Tibial nerve (tissue), 4 donors: Measurements from ENCODE around the gene ANKRD40. TPM values are rescaled to one million over a fixed set of nuclear protein-coding genes. Genes with fewer than 3 reads are reported as not detected.

Experiments
- DNase-seq, 2 donors: peaks; one replicate each; pipeline ENCODE4 v3.0.0-alpha.2; 2019; ENCODE audit warnings: low spot score in 2 of 2
- H3K27ac ChIP-seq, 4 donors: fragments of 200-600 bp; sonication (generic) in 3 of 4; one replicate each; pipeline ENCODE4 v1.5.1; 2017 to 2019; ENCODE audit warnings: mild to moderate bottlenecking in 1 of 4
- H3K27me3 ChIP-seq, 2 donors: fragments of 200-600 bp; sonication (generic) in 1 of 2; one replicate each; pipeline versions ENCODE4 v1.5.1 to v1.6.0; 2017 to 2019
- H3K36me3 ChIP-seq, 3 donors: fragments of 200-600 bp; sonication (generic); one replicate each; pipeline ENCODE4 v1.5.1; 2018 to 2019
- H3K4me1 ChIP-seq, 4 donors: fragments of 200-600 bp; sonication (generic) in 3 of 4; one replicate each; pipeline ENCODE4 v1.5.1; 2017 to 2019
- H3K4me3 ChIP-seq, 4 donors: fragments of 200-600 bp; sonication (generic) in 3 of 4; one replicate each; pipeline ENCODE4 v1.5.1; 2017 to 2019; ENCODE audit warnings: mild to moderate bottlenecking in 1 of 4, moderate library complexity in 1 of 4
- H3K9me3 ChIP-seq, 4 donors: fragments of 200-600 bp; sonication (generic) in 3 of 4; one replicate each; pipeline ENCODE4 v1.5.1; 2017 to 2019
- EP300 ChIP-seq, 2 donors: sonication (generic); formaldehyde crosslinking; IDR thresholded peaks; one replicate each; pipeline ENCODE4 v1.6.1; 2017; ENCODE audit warnings: antibody characterized with exemption in 2 of 2, mild to moderate bottlenecking in 1 of 2
- POLR2A ChIP-seq, 2 donors: fragments of 450-650 bp; IDR thresholded peaks; one replicate each; pipeline ENCODE4 v1.6.1; 2017; ENCODE audit warnings: antibody characterized with exemption in 2 of 2, mild to moderate bottlenecking in 2 of 2, moderate library complexity in 2 of 2
- WGBS, 2 donors: methylation state at CpG; one replicate each; pipeline ENCODE4 v1.1.5; 2018; 5-methylcytosine and 5-hydroxymethylcytosine counted together
- total RNA-seq, 4 donors: library from RNA; depleted of rRNA; stranded (reverse); fragments of >200 nt; gene quantifications; one replicate each; pipeline ENCODE4 v1.1.0, GENCODE V29; 2016
- TF ChIP-seq, protein P1 (sequence below), 5 experiments: fragments of 200-600 bp in 3 of 5; fragments of 450-650 bp in 2 of 5; sonication (generic) in 3 of 5; IDR thresholded peaks; one replicate each; pipeline ENCODE4 v1.5.1; 2016 to 2019; ENCODE audit warnings: antibody characterized with exemption in 5 of 5, mild to moderate bottlenecking in 3 of 5, moderate library complexity in 2 of 5

The ANKRD40 gene
- total RNA-seq, 4 donors from 2014 or later: 48.0 to 80.6 (median 55.0) TPM

GRCh38 chr17:50662632-50663225, 45.0 kb downstream of the ANKRD40 start:
- Histone ChIP-seq H3K36me3 (no peaks in the 10 kb centered on the region), H3K4me3 (no peak overlapping the region), H3K27ac (no peak overlapping the region)

DNA sequence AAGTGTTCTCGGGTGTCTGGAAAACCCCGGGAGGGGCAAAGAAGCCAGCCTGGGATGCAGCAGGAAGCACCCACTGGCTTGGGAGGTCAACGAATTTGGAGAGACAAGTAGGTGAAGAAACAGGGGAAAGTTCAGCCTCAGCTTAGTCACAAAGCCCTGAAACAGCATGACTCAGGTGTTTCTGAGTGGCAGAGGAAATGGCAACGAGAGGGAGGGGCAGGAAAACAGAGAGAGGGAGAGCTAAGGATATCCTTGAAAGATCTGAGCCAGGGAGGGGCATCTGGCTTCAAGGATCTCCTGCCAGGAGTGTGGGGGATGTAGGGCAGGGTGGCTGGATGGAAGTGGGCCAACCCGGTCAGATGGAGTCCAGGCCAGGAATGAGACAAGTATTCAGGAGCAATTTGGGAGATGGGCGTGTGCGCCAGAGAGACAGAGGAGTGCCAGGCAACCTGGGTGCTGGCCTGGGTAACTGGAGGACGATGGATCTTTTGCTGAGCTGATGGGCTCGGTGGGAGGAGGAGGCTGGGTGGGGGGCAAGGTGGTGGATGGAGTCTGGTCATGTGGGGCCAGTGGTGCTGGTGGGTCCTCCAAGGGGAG, 45.8 kb downstream of the ANKRD40 start:
- peak overlapping the region in 2 of 4 donors; percentile 57 to 62 for H3K27ac ChIP-seq
- H3K4me1 ChIP-seq: peaks cover 0 to 25% (median 22%) of the 10 kb centered on the region in 4 donors
- no peaks in the 10 kb centered on the region for H3K27me3 ChIP-seq
- TF ChIP-seq EP300 (IDR thresholded peaks at IDR 0.05): peak in 1 of 2 donors; percentile 51
- TF ChIP-seq, protein P1, sequence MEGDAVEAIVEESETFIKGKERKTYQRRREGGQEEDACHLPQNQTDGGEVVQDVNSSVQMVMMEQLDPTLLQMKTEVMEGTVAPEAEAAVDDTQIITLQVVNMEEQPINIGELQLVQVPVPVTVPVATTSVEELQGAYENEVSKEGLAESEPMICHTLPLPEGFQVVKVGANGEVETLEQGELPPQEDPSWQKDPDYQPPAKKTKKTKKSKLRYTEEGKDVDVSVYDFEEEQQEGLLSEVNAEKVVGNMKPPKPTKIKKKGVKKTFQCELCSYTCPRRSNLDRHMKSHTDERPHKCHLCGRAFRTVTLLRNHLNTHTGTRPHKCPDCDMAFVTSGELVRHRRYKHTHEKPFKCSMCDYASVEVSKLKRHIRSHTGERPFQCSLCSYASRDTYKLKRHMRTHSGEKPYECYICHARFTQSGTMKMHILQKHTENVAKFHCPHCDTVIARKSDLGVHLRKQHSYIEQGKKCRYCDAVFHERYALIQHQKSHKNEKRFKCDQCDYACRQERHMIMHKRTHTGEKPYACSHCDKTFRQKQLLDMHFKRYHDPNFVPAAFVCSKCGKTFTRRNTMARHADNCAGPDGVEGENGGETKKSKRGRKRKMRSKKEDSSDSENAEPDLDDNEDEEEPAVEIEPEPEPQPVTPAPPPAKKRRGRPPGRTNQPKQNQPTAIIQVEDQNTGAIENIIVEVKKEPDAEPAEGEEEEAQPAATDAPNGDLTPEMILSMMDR (IDR thresholded peaks at IDR 0.05): no peak
- no peaks in the 10 kb centered on the region for H3K36me3 ChIP-seq
- no peaks in the 10 kb centered on the region for H3K9me3 ChIP-seq
- no peak overlapping the region for H3K4me3 ChIP-seq
- WGBS, 2 donors: 53 to 54% methylated on average over 9 of the region's 9 CpGs
- peak in 1 of 2 donors; percentile 25 for DNase-seq

More at GRCh38 chr17:50662632-50663225, 45.0 kb downstream of the ANKRD40 start:
- peaks cover 0 to 25% (median 22%) of the 10 kb centered on the region in 4 donors for H3K4me1 ChIP-seq
- WGBS, 2 donors: 90 to 95% methylated on average over 9 of the region's 9 CpGs
- H3K9me3 ChIP-seq: no peaks in the 10 kb centered on the region
- no peak for DNase-seq
- TF ChIP-seq POLR2A (IDR thresholded peaks at IDR 0.05) (no peak), EP300 (IDR thresholded peaks at IDR 0.05) (no peak)
- TF ChIP-seq, protein P1 (IDR thresholded peaks at IDR 0.05): no peak
- H3K27me3 ChIP-seq: no peaks in the 10 kb centered on the region

- H3K4me3 ChIP-seq: no peak overlapping the region
- no peaks in the 10 kb centered on the region for H3K9me3 ChIP-seq
- H3K4me1 ChIP-seq: peaks cover 0 to 25% (median 22%) of the 10 kb centered on the region in 4 donors
- H3K27me3 ChIP-seq: no peaks in the 10 kb centered on the region
- no peak for TF ChIP-seq EP300 (IDR thresholded peaks at IDR 0.05)
- TF ChIP-seq, protein P1 (IDR thresholded peaks at IDR 0.05): no peak
- no peak for TF ChIP-seq POLR2A (IDR thresholded peaks at IDR 0.05)
- WGBS, 2 donors: 78 to 85% methylated on average over 5 of the region's 5 CpGs
- no peaks in the 10 kb centered on the region for H3K36me3 ChIP-seq
- H3K27ac ChIP-seq: peak overlapping the region in 2 of 4 donors; percentile 57 to 62
- DNase-seq: no peak
These were observed 46.4 kb downstream of the ANKRD40 start for GRCh38 chr17:50661348-50661747.

- peaks cover 0 to 25% (median 22%) of the 10 kb centered on the region in 4 donors for H3K4me1 ChIP-seq
- WGBS, 2 donors: 78 to 84% methylated on average over 10 of the region's 10 CpGs
- H3K9me3 ChIP-seq: no peaks in the 10 kb centered on the region
- H3K27ac ChIP-seq: peak overlapping the region in 3 of 4 donors; percentile 37 to 62 (median 57)
- no peak for DNase-seq
- no peaks in the 10 kb centered on the region for H3K36me3 ChIP-seq
- H3K4me3 ChIP-seq: no peak overlapping the region
- H3K27me3 ChIP-seq: no peaks in the 10 kb centered on the region
- TF ChIP-seq, protein P1 (IDR thresholded peaks at IDR 0.05): no peak
- TF ChIP-seq EP300 (IDR thresholded peaks at IDR 0.05) (no peak), POLR2A (IDR thresholded peaks at IDR 0.05) (no peak)
These were observed 46.8 kb downstream of the ANKRD40 start for GRCh38 chr17:50660887-50661345.
